DND-41 (cell line): ENCODE measurements around the gene TMEM138.

Experiments
- ATAC-seq: fragments of 200-7000 bp; cut with Tn5 transposase; 3 replicates; pipeline ENCODE4 v1.9.1; 2021; ENCODE audit warnings: low read depth; ENCODE audit not compliant: insufficient read depth
- DNase-seq: peaks from one replicate; pipeline ENCODE4 v3.0.0-alpha.2; 2020
- H2AFZ ChIP-seq: 2 replicates; pipeline ENCODE4 v1.6.0; 2012; ENCODE audit warnings: low read depth, low read length
- H3K27ac ChIP-seq: 2 replicates; pipeline ENCODE4 v1.5.1; 2012; ENCODE audit warnings: low read length, inconsistent platforms
- H3K27me3 ChIP-seq: fragments of 200-600 bp; sonication (generic); 2 replicates; pipeline ENCODE4 v1.6.0; 2012; ENCODE audit warnings: low read length, mild to moderate bottlenecking, inconsistent platforms; ENCODE audit not compliant: insufficient read depth, poor library complexity
- H3K36me3 ChIP-seq: 2 replicates; pipeline ENCODE4 v1.5.1; 2012; ENCODE audit warnings: low read length, inconsistent platforms; ENCODE audit not compliant: insufficient read depth
- H3K4me1 ChIP-seq: 2 replicates; pipeline ENCODE4 v1.5.1; 2012; ENCODE audit warnings: mild to moderate bottlenecking, low read length; ENCODE audit not compliant: insufficient read depth
- H3K4me2 ChIP-seq: 2 replicates; pipeline ENCODE4 v1.6.0; 2012; ENCODE audit warnings: mild to moderate bottlenecking, moderate library complexity, low read length, inconsistent platforms; ENCODE audit not compliant: insufficient read depth
- H3K4me3 ChIP-seq, 2 experiments: fragments of 200-600 bp in 1 of 2; shearing (Covaris generic) in 1 of 2; 2 replicates each; pipeline ENCODE4 v1.5.1; 2012 to 2016; ENCODE audit warnings: inconsistent platforms in 2 of 2, low read length in 2 of 2, mild to moderate bottlenecking in 2 of 2, low read depth in 1 of 2, moderate library complexity in 1 of 2
- H3K79me2 ChIP-seq: 2 replicates; pipeline ENCODE4 v1.6.0; 2012; ENCODE audit warnings: low read length, inconsistent platforms; ENCODE audit not compliant: insufficient read depth
- H3K9ac ChIP-seq: 2 replicates; pipeline ENCODE4 v1.6.0; 2012; ENCODE audit warnings: low read depth, mild to moderate bottlenecking, inconsistent platforms, low read length, moderate library complexity
- H3K9me3 ChIP-seq: 2 replicates; pipeline ENCODE4 v1.5.1; 2012; ENCODE audit warnings: low read length, moderate library complexity, mild to moderate bottlenecking, inconsistent platforms; ENCODE audit not compliant: insufficient read depth, severe bottlenecking
- H4K20me1 ChIP-seq: 2 replicates; pipeline ENCODE4 v1.6.0; 2012; ENCODE audit warnings: low read length; ENCODE audit not compliant: insufficient read depth
- EZH2 ChIP-seq: IDR thresholded peaks from 3 replicates; pipeline ENCODE4 v1.6.1; 2012; ENCODE audit warnings: borderline replicate concordance, low read depth, mild to moderate bottlenecking, moderate library complexity, low read length, inconsistent platforms; ENCODE audit not compliant: severe bottlenecking
- TF ChIP-seq, protein P1 (sequence below): IDR thresholded peaks from 2 replicates; pipeline ENCODE4 v1.5.1; 2012; ENCODE audit warnings: borderline replicate concordance, low read length, moderate library complexity, mild to moderate bottlenecking; ENCODE audit not compliant: poor library complexity, severe bottlenecking; ENCODE audit errors: extremely low read depth

Gene TMEM138

DNA sequence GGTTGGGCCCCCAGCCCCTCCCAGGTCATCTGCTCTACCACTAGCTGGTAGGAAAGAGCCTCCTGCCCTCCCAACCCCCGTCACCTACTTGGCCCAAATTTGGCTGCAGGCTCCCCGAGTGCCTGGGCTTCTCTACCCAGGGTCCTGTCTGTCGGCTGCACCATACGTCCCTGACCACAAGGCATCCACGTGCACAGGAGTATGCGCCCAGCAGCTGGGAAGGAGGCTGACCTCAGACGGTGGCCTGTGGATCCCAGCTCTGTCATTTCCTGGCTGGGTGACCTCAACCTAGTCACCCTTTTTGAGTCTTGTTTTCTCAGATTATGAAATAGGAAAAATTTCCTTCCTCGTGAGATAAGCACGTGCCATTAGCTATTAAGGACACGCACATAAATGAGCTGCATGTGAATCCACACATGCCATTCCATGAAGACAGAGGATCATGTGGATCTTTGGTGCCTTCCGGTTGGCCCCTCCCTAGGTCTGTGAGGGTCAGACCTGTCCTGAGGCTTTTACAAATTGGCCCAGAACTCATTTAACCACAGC is 14.2 kb upstream of the TMEM138 start:
- Histone ChIP-seq H3K36me3 (peaks cover 57% of the 10 kb centered on the region), H4K20me1 (no peaks in the 10 kb centered on the region), H3K27ac (no peak overlapping the region), H3K4me3 (no peak overlapping the region), H2AFZ (no peak overlapping the region), H3K27me3 (no peaks in the 10 kb centered on the region), H3K4me2 (no peak overlapping the region), H3K4me1 (no peaks in the 10 kb centered on the region), H3K9ac (no peak overlapping the region), H3K9me3 (no peaks in the 10 kb centered on the region), H3K79me2 (no peaks in the 10 kb centered on the region)
- no peak for DNase-seq
- no peak for ATAC-seq
- TF ChIP-seq EZH2, result no peak
- TF ChIP-seq, protein P1, sequence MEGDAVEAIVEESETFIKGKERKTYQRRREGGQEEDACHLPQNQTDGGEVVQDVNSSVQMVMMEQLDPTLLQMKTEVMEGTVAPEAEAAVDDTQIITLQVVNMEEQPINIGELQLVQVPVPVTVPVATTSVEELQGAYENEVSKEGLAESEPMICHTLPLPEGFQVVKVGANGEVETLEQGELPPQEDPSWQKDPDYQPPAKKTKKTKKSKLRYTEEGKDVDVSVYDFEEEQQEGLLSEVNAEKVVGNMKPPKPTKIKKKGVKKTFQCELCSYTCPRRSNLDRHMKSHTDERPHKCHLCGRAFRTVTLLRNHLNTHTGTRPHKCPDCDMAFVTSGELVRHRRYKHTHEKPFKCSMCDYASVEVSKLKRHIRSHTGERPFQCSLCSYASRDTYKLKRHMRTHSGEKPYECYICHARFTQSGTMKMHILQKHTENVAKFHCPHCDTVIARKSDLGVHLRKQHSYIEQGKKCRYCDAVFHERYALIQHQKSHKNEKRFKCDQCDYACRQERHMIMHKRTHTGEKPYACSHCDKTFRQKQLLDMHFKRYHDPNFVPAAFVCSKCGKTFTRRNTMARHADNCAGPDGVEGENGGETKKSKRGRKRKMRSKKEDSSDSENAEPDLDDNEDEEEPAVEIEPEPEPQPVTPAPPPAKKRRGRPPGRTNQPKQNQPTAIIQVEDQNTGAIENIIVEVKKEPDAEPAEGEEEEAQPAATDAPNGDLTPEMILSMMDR, result no peak

DNA sequence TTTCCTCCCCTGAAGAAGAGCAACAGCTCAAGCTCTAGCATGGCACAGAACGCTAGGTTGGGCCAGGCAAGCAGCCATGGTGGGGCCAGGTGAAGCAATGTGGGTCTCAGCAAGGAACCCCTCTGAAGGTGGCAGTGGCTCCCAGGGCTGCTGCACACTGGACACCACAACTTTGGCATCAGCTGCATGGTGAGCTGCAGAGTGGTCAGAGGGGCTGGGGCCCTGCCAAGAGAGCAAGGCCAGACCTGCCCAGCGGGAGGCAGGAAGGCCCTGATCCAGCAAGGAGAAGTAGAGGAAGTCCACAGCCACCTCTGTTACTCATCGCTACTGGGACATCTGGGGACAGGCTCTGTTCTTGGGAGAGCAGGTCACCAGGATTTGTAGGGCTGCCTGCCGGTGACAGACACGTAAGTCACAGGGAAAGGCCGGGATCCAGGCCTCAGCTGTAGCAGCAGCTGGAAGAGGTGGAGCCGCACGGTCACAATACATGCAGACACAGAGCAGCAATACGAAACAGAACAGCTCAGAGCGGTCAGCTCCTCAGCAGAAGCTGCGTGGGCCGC is 12.9 kb upstream of the TMEM138 start:
- peaks cover 68% of the 10 kb centered on the region for H3K36me3 ChIP-seq
- H3K4me3 ChIP-seq, result no peak overlapping the region
- no peaks in the 10 kb centered on the region for H3K9me3 ChIP-seq
- no peaks in the 10 kb centered on the region for H3K4me1 ChIP-seq
- DNase-seq, result no peak
- H3K79me2 ChIP-seq, result no peaks in the 10 kb centered on the region
- TF ChIP-seq EZH2, result no peak
- H4K20me1 ChIP-seq, result no peaks in the 10 kb centered on the region
- no peak overlapping the region for H3K27ac ChIP-seq
- H3K9ac ChIP-seq, result no peak overlapping the region
- H3K27me3 ChIP-seq, result no peaks in the 10 kb centered on the region
- ATAC-seq, result no peak
- no peak overlapping the region for H2AFZ ChIP-seq
- H3K4me2 ChIP-seq, result no peak overlapping the region

DNA sequence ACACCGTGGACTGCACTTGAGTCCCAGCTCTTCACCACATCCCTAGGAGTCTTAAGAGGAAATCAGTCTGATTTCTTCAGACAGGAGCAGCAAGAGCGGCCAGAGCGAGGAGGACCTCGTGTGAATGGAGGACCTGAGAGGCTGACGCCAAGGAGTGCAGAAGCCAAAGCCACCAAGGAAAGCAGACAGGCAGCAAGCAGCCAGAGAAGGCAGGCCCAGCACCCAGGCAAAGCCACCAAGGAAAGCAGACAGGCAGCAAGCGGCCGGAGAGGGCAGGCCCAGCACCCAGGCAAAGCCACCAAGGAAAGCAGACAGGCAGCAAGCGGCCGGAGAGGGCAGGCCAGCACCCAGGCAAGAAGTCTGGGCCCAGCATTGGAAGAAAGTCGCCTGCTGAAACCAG is 12.3 kb upstream of the TMEM138 start:
- H3K4me3 ChIP-seq, result no peak overlapping the region
- H4K20me1 ChIP-seq, result no peaks in the 10 kb centered on the region
- ATAC-seq (no peak), DNase-seq (no peak)
- no peaks in the 10 kb centered on the region for H3K4me1 ChIP-seq
- no peak overlapping the region for H3K27ac ChIP-seq
- H3K36me3 ChIP-seq, result peaks cover 68% of the 10 kb centered on the region
- TF ChIP-seq, protein P1, result no peak
- TF ChIP-seq EZH2, result no peak
- H2AFZ ChIP-seq, result no peak overlapping the region
- no peak overlapping the region for H3K9ac ChIP-seq
- H3K9me3 ChIP-seq, result no peaks in the 10 kb centered on the region
- no peaks in the 10 kb centered on the region for H3K79me2 ChIP-seq
- no peaks in the 10 kb centered on the region for H3K27me3 ChIP-seq
- H3K4me2 ChIP-seq, result no peak overlapping the region

DNA sequence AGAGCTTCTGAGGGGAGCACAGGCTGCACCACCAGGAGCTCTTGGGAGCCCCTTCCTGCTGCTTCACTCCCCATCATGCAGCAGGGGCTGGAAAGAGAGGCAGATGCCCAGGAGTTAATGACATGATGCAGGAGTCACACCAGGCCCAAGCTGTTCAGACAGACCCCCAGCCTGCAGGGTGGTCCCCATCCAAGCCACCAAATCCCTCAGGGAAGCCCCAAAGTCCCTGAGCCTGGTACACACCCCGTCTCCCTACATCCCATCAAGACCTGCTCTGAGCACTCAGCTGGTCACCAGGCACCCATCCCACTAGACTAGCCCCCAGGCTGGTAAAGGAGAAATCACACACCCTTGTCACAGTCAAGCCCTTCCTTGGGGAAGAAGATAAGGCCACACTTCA is 11.8 kb upstream of the TMEM138 start:
- no peaks in the 10 kb centered on the region for H3K4me1 ChIP-seq
- DNase-seq, result no peak
- H3K4me2 ChIP-seq, result no peak overlapping the region
- TF ChIP-seq EZH2, result no peak
- TF ChIP-seq, protein P1, result no peak
- H3K36me3 ChIP-seq, result peaks cover 68% of the 10 kb centered on the region
- H3K9me3 ChIP-seq, result no peaks in the 10 kb centered on the region
- H3K9ac ChIP-seq, result no peak overlapping the region
- no peak for ATAC-seq
- H2AFZ ChIP-seq, result no peak overlapping the region
- H3K79me2 ChIP-seq, result no peaks in the 10 kb centered on the region
- no peak overlapping the region for H3K4me3 ChIP-seq
- H3K27ac ChIP-seq, result no peak overlapping the region
- no peaks in the 10 kb centered on the region for H4K20me1 ChIP-seq
- no peaks in the 10 kb centered on the region for H3K27me3 ChIP-seq
